Endothelial cell of umbilical vein (primary cell): ENCODE results near the gene CAPNS2. TPM values are rescaled to one million over a fixed set of nuclear protein-coding genes. Genes with fewer than 3 reads are reported as not detected.

Experiments
- BruUV-seq: library from RNA; stranded (reverse); fragments of 400-500 nt; replicated peaks from 2 replicates; lab custom pipeline; 2021; lab: Mats Ljungman, UMichigan
- CTCF ChIA-PET: fragments of 300-600, 350-600 bp; sonication (Branson Sonifier 250); formaldehyde crosslinking; loops from one replicate; lab custom pipeline; 2021; ENCODE audit warnings: antibody characterized with exemption, inconsistent platforms; lab: Charles Lee
- POLR2A ChIA-PET: fragments of 300-600, 350-600 bp; sonication (Branson Sonifier 250); formaldehyde crosslinking; loops from one replicate; lab custom pipeline; 2021; ENCODE audit warnings: antibody characterized with exemption, inconsistent platforms; lab: Charles Lee
- DNase-seq: peaks from one replicate; pipeline ENCODE4 v3.0.0-alpha.2; 2011; ENCODE audit warnings: low read depth, low spot score
- FAIRE-seq: peaks from 2 replicates; lab custom pipeline; 2011; peaks lifted over from hg19 to GRCh38; lab: Jason Lieb, UNC
- H2AFZ ChIP-seq: 2 replicates; pipeline ENCODE4 v1.6.0; 2012; ENCODE audit warnings: low read depth, low read length, control low read depth, inconsistent platforms
- H3K27ac ChIP-seq: 2 replicates; pipeline ENCODE4 v1.5.1; 2011; ENCODE audit warnings: low read depth, mild to moderate bottlenecking, control low read depth, low read length, moderate library complexity; ENCODE audit not compliant: insufficient read depth
- H3K27me3 ChIP-seq, 2 experiments: 2 replicates each; pipeline versions ENCODE4 v1.6.0 to v1.6.1; 2011; ENCODE audit warnings: low read length in 2 of 2, mixed read lengths in 1 of 2; ENCODE audit not compliant: control insufficient read depth in 2 of 2, insufficient read depth in 2 of 2
- H3K36me3 ChIP-seq, 2 experiments: 2 replicates in 1 of 2; 3 replicates in 1 of 2; pipeline ENCODE4 v1.5.1; 2011; ENCODE audit warnings: low read length in 2 of 2, mild to moderate bottlenecking in 1 of 2, moderate library complexity in 1 of 2; ENCODE audit not compliant: control insufficient read depth in 2 of 2, insufficient read depth in 2 of 2; ENCODE audit errors: extremely low read depth in 1 of 2
- H3K4me1 ChIP-seq: 3 replicates; pipeline ENCODE4 v1.5.1; 2011; ENCODE audit warnings: mild to moderate bottlenecking, low read length; ENCODE audit not compliant: control insufficient read depth, insufficient read depth; ENCODE audit errors: extremely low read depth
- H3K4me2 ChIP-seq: 2 replicates; pipeline ENCODE4 v1.6.1; 2011; ENCODE audit warnings: low read length, control low read depth, mixed read lengths; ENCODE audit not compliant: insufficient read depth
- H3K4me3 ChIP-seq, 3 experiments: fragments of 200-600 bp in 1 of 3; sonication (generic), shearing (Covaris generic) in 1 of 3; replicated peaks in 1 of 3; 2 replicates each; pipeline ENCODE4 v1.5.1; 2011 to 2016; ENCODE audit warnings: control low read depth in 3 of 3, low read length in 3 of 3, mild to moderate bottlenecking in 2 of 3, inconsistent platforms in 1 of 3, low read depth in 1 of 3, moderate library complexity in 1 of 3; ENCODE audit not compliant: insufficient read depth in 1 of 3
- H3K79me2 ChIP-seq: 2 replicates; pipeline ENCODE4 v1.6.0; 2012; ENCODE audit warnings: low read length, inconsistent platforms; ENCODE audit not compliant: control insufficient read depth, insufficient read depth
- H3K9ac ChIP-seq: replicated peaks from 2 replicates; pipeline ENCODE3; 2011; ENCODE audit warnings: low read length, control low read depth; ENCODE audit not compliant: insufficient read depth; ENCODE audit errors: extremely low read depth
- H3K9me1 ChIP-seq: replicated peaks from 3 replicates; pipeline ENCODE4 v1.6.0; 2011; ENCODE audit warnings: mild to moderate bottlenecking, low read length; ENCODE audit not compliant: control insufficient read depth, insufficient read depth; ENCODE audit errors: extremely low read depth
- H3K9me3 ChIP-seq: replicated peaks from 2 replicates; pipeline ENCODE4 v1.5.1; 2012; ENCODE audit warnings: low read length, inconsistent platforms; ENCODE audit not compliant: control insufficient read depth, insufficient read depth
- H4K20me1 ChIP-seq: replicated peaks from 2 replicates; pipeline ENCODE3; 2011; ENCODE audit warnings: mild to moderate bottlenecking, low read length; ENCODE audit not compliant: control insufficient read depth, insufficient read depth; ENCODE audit errors: extremely low read depth
- CTCF ChIP-seq, 2 donors: IDR thresholded peaks; 1 replicate in 1 of 2; 2 replicates in 1 of 2; pipeline ENCODE4 v1.5.1; 2011; ENCODE audit warnings: low read length in 2 of 2, mild to moderate bottlenecking in 2 of 2, moderate library complexity in 2 of 2, control low read depth in 1 of 2, inconsistent platforms in 1 of 2, low read depth in 1 of 2; ENCODE audit not compliant: insufficient read depth in 1 of 2; ENCODE audit errors: extremely low read depth in 1 of 2
- EZH2 ChIP-seq: IDR thresholded peaks from 2 replicates; pipeline ENCODE4 v1.6.1; 2012; ENCODE audit warnings: borderline replicate concordance, low read depth, mild to moderate bottlenecking, moderate library complexity, low read length, inconsistent platforms; ENCODE audit not compliant: severe bottlenecking
- FOS ChIP-seq: IDR thresholded peaks from 2 replicates; pipeline ENCODE4 v1.6.1; 2011; ENCODE audit warnings: mild to moderate bottlenecking, low read length, moderate library complexity, borderline replicate concordance; ENCODE audit not compliant: insufficient read depth
- GATA2 ChIP-seq: IDR thresholded peaks from 2 replicates; pipeline ENCODE4 v1.7.0; 2011; ENCODE audit warnings: low read depth, mild to moderate bottlenecking, moderate library complexity, mixed read lengths, low read length; ENCODE audit not compliant: insufficient read length, insufficient read depth
- JUN ChIP-seq: IDR thresholded peaks from 2 replicates; pipeline ENCODE4 v1.6.1; 2011; ENCODE audit warnings: borderline replicate concordance, low read depth; ENCODE audit not compliant: insufficient read length, insufficient read depth
- MAX ChIP-seq: IDR thresholded peaks from 2 replicates; pipeline ENCODE4 v1.6.1; 2011; ENCODE audit not compliant: insufficient read depth, insufficient read length
- MYC ChIP-seq: IDR thresholded peaks from one replicate; pipeline ENCODE4 v1.6.1; 2011; ENCODE audit warnings: mild to moderate bottlenecking, low read depth, low read length
- POLR2A ChIP-seq: IDR thresholded peaks from 2 replicates; pipeline ENCODE4 v1.6.1; 2012; ENCODE audit warnings: low read depth, mild to moderate bottlenecking, control low read depth, low read length
- POLR2AphosphoS5 ChIP-seq: IDR thresholded peaks from 2 replicates; pipeline ENCODE4 v1.6.1; 2012; ENCODE audit warnings: low read depth, mild to moderate bottlenecking, control low read depth, low read length, moderate library complexity; ENCODE audit not compliant: insufficient read depth
- dilution Hi-C: fragments of 300-500 bp; cut with MboI; formaldehyde crosslinking; loops from one replicate; pipeline ENCODE4 v1.15.0; 2019; ENCODE audit warnings: low sequenced_read_pairs; ENCODE audit not compliant: extremely low pct_ligation_motif_present
- intact Hi-C: fragments of 100-400 bp; cut with micrococcal nuclease; formaldehyde crosslinking; loops from one replicate; pipeline ENCODE4 v1.10.0; 2022
- polyA plus RNA-seq, 4 experiments: library from polyadenylated mRNA; depleted of rRNA in 3 of 4; stranded (reverse) in 3 of 4; unstranded in 1 of 4; fragments of >200 nt; gene quantifications; 2 replicates each; pipeline versions ENCODE4 v1.2.1 to v1.2.3, GENCODE V29; 2011 to 2012; ENCODE audit warnings: missing spikeins in 1 of 4
- total RNA-seq: library from RNA; stranded (reverse); gene quantifications from 2 replicates; pipeline ENCODE4 v1.2.3, GENCODE V29; 2021

CAPNS2 gene
- total and polyA plus RNA-seq, 2 donors (not counting 3 experiments of a cell fraction or from before 2014, with no cell fraction given), result 1.4 to 3.2 TPM

GRCh38 chr16:55532227-55532626 is 34.3 kb upstream of the CAPNS2 start:
- H3K9ac ChIP-seq, result no peak overlapping the region
- H3K27me3 ChIP-seq, result no peaks in the 10 kb centered on the region
- FAIRE-seq (no peak), DNase-seq (no peak)
- dilution Hi-C loops, result no loop called here
- no peak overlapping the region for H3K4me2 ChIP-seq
- H3K79me2 ChIP-seq, result no peaks in the 10 kb centered on the region
- no peaks in the 10 kb centered on the region for H3K9me1 ChIP-seq
- no TSS peak for BruUV-seq
- peaks cover 8 to 39% of the 10 kb centered on the region in 2 experiments for H3K36me3 ChIP-seq
- ChIA-PET CTCF (interaction anchor here (1.0 to 2.3 kb wide), 7 partner anchors 9 to 67 kb away, joined by 3 to 8 read pairs (median 5); no protein-coding TSS in a partner anchor), POLR2A (no interaction called here)
- TF ChIP-seq EZH2, result no peak
- TF ChIP-seq POLR2A, result no peak
- intact Hi-C loops, result no loop called here
- H3K9me3 ChIP-seq, result no peaks in the 10 kb centered on the region
- no peaks in the 10 kb centered on the region for H4K20me1 ChIP-seq
- no peak overlapping the region for H3K4me3 ChIP-seq
- no peak overlapping the region for H2AFZ ChIP-seq
- no peak overlapping the region for H3K27ac ChIP-seq
- H3K4me1 ChIP-seq, result peaks cover 12% of the 10 kb centered on the region

GRCh38 chr16:55534756-55535155 is 31.7 kb upstream of the CAPNS2 start:
- no peak for FAIRE-seq
- no peak overlapping the region for H3K27ac ChIP-seq
- intact Hi-C loops, result no loop called here
- no peak overlapping the region for H3K9ac ChIP-seq
- CTCF ChIA-PET, result interaction anchor here (1.0 to 2.2 kb wide), 5 partner anchors 10 to 70 kb away, joined by 3 to 10 read pairs (median 5); no protein-coding TSS in a partner anchor
- H3K9me1 ChIP-seq, result no peaks in the 10 kb centered on the region
- H4K20me1 ChIP-seq, result no peaks in the 10 kb centered on the region
- H3K36me3 ChIP-seq, result peaks cover 11 to 41% of the 10 kb centered on the region in 2 experiments
- H3K4me2 ChIP-seq, result no peak overlapping the region
- H3K79me2 ChIP-seq, result no peaks in the 10 kb centered on the region
- no peaks in the 10 kb centered on the region for H3K4me1 ChIP-seq
- dilution Hi-C loops, result no loop called here
- H3K4me3 ChIP-seq, result no peak overlapping the region
- TF ChIP-seq FOS, result no peak
- TF ChIP-seq POLR2A, result no peak
- TF ChIP-seq MAX, result no peak
- TF ChIP-seq POLR2AphosphoS5, result no peak
- no peak for TF ChIP-seq CTCF (IDR thresholded peaks at IDR 0.05; ENCODE audit: extremely low read depth in 1 of 2, insufficient read depth in 1 of 2, low read depth in 1 of 2, low read length in 2 of 2)
- no peak for TF ChIP-seq EZH2
- no peak for TF ChIP-seq MYC
- TF ChIP-seq GATA2, result no peak
- TF ChIP-seq JUN, result no peak
- no peaks in the 10 kb centered on the region for H3K9me3 ChIP-seq
- BruUV-seq, result no TSS peak
- POLR2A ChIA-PET, result no interaction called here
- H3K27me3 ChIP-seq, result no peaks in the 10 kb centered on the region
- no peak for DNase-seq
- H2AFZ ChIP-seq, result no peak overlapping the region
